Astrocyte of the cerebellum (primary cell): ENCODE data around the gene UCN2.

Source experiments
- DNase-seq: peaks from one replicate; pipeline ENCODE4 v3.0.0-alpha.2; 2011; ENCODE audit warnings: low read depth
- H3K4me3 ChIP-seq: 2 replicates; pipeline ENCODE4 v1.5.1; 2011; ENCODE audit warnings: mild to moderate bottlenecking, low read depth, low read length, moderate library complexity
- CTCF ChIP-seq: IDR thresholded peaks from 2 replicates; pipeline ENCODE4 v1.5.1; 2012; ENCODE audit warnings: low read length, low read depth, moderate library complexity, mild to moderate bottlenecking; ENCODE audit errors: missing control alignments
- in situ Hi-C: cut with HindIII; loops from 2 replicates; pipeline ENCODE4 v1.10.0; 2017; ENCODE audit warnings: low sequenced_read_pairs

The UCN2 gene

GRCh38 chr3:48558493-48559134, 5.0 kb downstream of the UCN2 start:
- in situ Hi-C loops, result loop anchor here (10.0 kb wide), 1 partner anchor 76 kb away; the partner anchor contains the start of gene SLC26A6
- no peak overlapping the region for H3K4me3 ChIP-seq
- no peak for DNase-seq
- TF ChIP-seq CTCF, result no peak

- in situ Hi-C loops, result loop anchor here (10.0 kb wide), 1 partner anchor 78 kb away; the partner anchor contains the start of gene SLC26A6
- no peak for TF ChIP-seq CTCF
- peak; percentile 98 for DNase-seq
- H3K4me3 ChIP-seq, result peak within 1 kb of the TSS; percentile 67
Observed at GRCh38 chr3:48556796-48557626, 6.6 kb downstream of the UCN2 start, which contains the start of gene PFKFB4. Gene PFKFB4, minus strand, starts transcription at chr3:48556803. Its CDS starts 26 bp downstream, at chr3:48556777.

GRCh38 chr3:48555949-48556795, 7.4 kb downstream of the UCN2 start:
- no peak for TF ChIP-seq CTCF
- H3K4me3 ChIP-seq, result peak overlapping the region; percentile 67
- in situ Hi-C loops, result loop anchor here (10.0 kb wide), 1 partner anchor 79 kb away; the partner anchor contains the start of gene SLC26A6
- DNase-seq, result no peak

- DNase-seq, result no peak
- no peak for TF ChIP-seq CTCF
- no peak overlapping the region for H3K4me3 ChIP-seq
- in situ Hi-C loops, result loop anchor here (10.0 kb wide), 1 partner anchor 79 kb away; the partner anchor contains the start of gene SLC26A6
Observed at GRCh38 chr3:48555231-48555948, 8.2 kb downstream of the UCN2 start.

- no peak for DNase-seq
- H3K4me3 ChIP-seq, result no peak overlapping the region
- TF ChIP-seq CTCF, result no peak
- in situ Hi-C loops, result loop anchor here (10.0 kb wide), 1 partner anchor 81 kb away; the partner anchor contains the start of gene SLC26A6
Observed at GRCh38 chr3:48553886-48554845, 9.4 kb downstream of the UCN2 start.
